Measurements from ENCODE around the gene CATSPER3.

- TF ChIP-seq CTCF (IDR thresholded peaks at IDR 0.05) (no peak), POLR2A (IDR thresholded peaks at IDR 0.05) (no peak)
Measured at GRCh38 chr5:135013445-135013844, 45.7 kb downstream of the CATSPER3 start.
